WERI-Rb-1 (cell line): ENCODE data around the gene IFITM2.
"Not testable (repeated sequence)": the region's sequence is repeated elsewhere in the genome, so short reads cannot be mapped to it uniquely, and the experiment has no call there.

Experiments used
- DNase-seq: peaks from one replicate; pipeline ENCODE4 v3.0.0-alpha.2; 2020
- H3K27ac ChIP-seq: fragments of 250-450 bp; sonication (Bioruptor Pico); 2 replicates; pipeline ENCODE4 v1.5.1; 2020; ENCODE audit warnings: mild to moderate bottlenecking, moderate library complexity
- H3K27me3 ChIP-seq: fragments of 250-450 bp; sonication (Bioruptor Pico); 2 replicates; pipeline ENCODE4 v1.5.1; 2021; ENCODE audit warnings: mild to moderate bottlenecking, low read depth, moderate library complexity; ENCODE audit not compliant: insufficient read depth, severe bottlenecking
- H3K36me3 ChIP-seq: fragments of 250-450 bp; sonication (Bioruptor Pico); 2 replicates; pipeline ENCODE4 v1.5.1; 2020; ENCODE audit warnings: mild to moderate bottlenecking, moderate library complexity
- H3K4me3 ChIP-seq: 2 replicates; pipeline ENCODE4 v1.5.1; 2011; ENCODE audit warnings: low read depth, mild to moderate bottlenecking, control low read depth, low read length
- H3K9me3 ChIP-seq: fragments of 250-450 bp; sonication (Bioruptor Pico); 2 replicates; pipeline ENCODE4 v1.5.1; 2021; ENCODE audit warnings: mild to moderate bottlenecking, moderate library complexity; ENCODE audit not compliant: severe bottlenecking
- CTCF ChIP-seq: IDR thresholded peaks from 2 replicates; pipeline ENCODE4 v1.5.1; 2011; ENCODE audit warnings: low read depth, mild to moderate bottlenecking, control low read depth, inconsistent platforms, low read length

IFITM2 gene

GRCh38 chr11:324156-324555 lies 16.5 kb downstream of the IFITM2 start:
- Histone ChIP-seq H3K4me3 (no peak overlapping the region), H3K27ac (no peak overlapping the region), H3K9me3 (no peaks in the 10 kb centered on the region), H3K27me3 (no peaks in the 10 kb centered on the region), H3K36me3 (no peaks in the 10 kb centered on the region)
- no peak for TF ChIP-seq CTCF
- DNase-seq = no peak

GRCh38 chr11:324593-325517 lies 17.2 kb downstream of the IFITM2 start:
- not testable (repeated sequence) for DNase-seq, H3K27ac ChIP-seq, H3K36me3 ChIP-seq, H3K9me3 ChIP-seq, H3K4me3 ChIP-seq, H3K27me3 ChIP-seq

GRCh38 chr11:325796-326591 lies 18.4 kb downstream of the IFITM2 start:
- H3K27me3 ChIP-seq = no peaks in the 10 kb centered on the region
- no peaks in the 10 kb centered on the region for H3K36me3 ChIP-seq
- no peak overlapping the region for H3K27ac ChIP-seq
- no peak for TF ChIP-seq CTCF
- no peak overlapping the region for H3K4me3 ChIP-seq
- no peak for DNase-seq
- H3K9me3 ChIP-seq = no peaks in the 10 kb centered on the region

GRCh38 chr11:326592-326841 lies 18.9 kb downstream of the IFITM2 start:
- DNase-seq = no peak
- Histone ChIP-seq H3K36me3 (no peaks in the 10 kb centered on the region), H3K27ac (no peak overlapping the region), H3K9me3 (no peaks in the 10 kb centered on the region), H3K4me3 (no peak overlapping the region), H3K27me3 (no peaks in the 10 kb centered on the region)
- TF ChIP-seq CTCF = no peak

GRCh38 chr11:326842-327580 lies 19.4 kb downstream of the IFITM2 start:
- no peaks in the 10 kb centered on the region for H3K9me3 ChIP-seq
- H3K4me3 ChIP-seq = no peak overlapping the region
- DNase-seq = no peak
- no peak overlapping the region for H3K27ac ChIP-seq
- no peaks in the 10 kb centered on the region for H3K27me3 ChIP-seq
- no peaks in the 10 kb centered on the region for H3K36me3 ChIP-seq
- no peak for TF ChIP-seq CTCF

GRCh38 chr11:327581-327923 lies 19.9 kb downstream of the IFITM2 start:
- TF ChIP-seq CTCF = no peak
- DNase-seq = no peak
- H3K27me3 ChIP-seq = no peaks in the 10 kb centered on the region
- no peaks in the 10 kb centered on the region for H3K36me3 ChIP-seq
- H3K9me3 ChIP-seq = no peaks in the 10 kb centered on the region
- H3K27ac ChIP-seq = no peak overlapping the region
- no peak overlapping the region for H3K4me3 ChIP-seq
